Stimulated activated CD8-positive, alpha-beta memory T cell treated with anti-CD3 and anti-CD28 coated beads, Interleukin-15, amount 100 ng/mL, for 24 hours (primary cell): Measurements from ENCODE around the gene ARV1.
A peak's percentile ranks its signal among the peaks of the same experiment; 100 is the strongest.
"Not testable (repeated sequence)": the region's sequence is repeated elsewhere in the genome, so short reads cannot be mapped to it uniquely, and the experiment has no call there.

Experiments
- DNase-seq: peaks from one replicate; pipeline ENCODE4 v3.0.0-alpha.2; 2020; ENCODE audit warnings: low read depth

The ARV1 gene

GRCh38 chr1:231020139-231020601, 41.3 kb downstream of the ARV1 start:
- DNase-seq = no peak

DNA sequence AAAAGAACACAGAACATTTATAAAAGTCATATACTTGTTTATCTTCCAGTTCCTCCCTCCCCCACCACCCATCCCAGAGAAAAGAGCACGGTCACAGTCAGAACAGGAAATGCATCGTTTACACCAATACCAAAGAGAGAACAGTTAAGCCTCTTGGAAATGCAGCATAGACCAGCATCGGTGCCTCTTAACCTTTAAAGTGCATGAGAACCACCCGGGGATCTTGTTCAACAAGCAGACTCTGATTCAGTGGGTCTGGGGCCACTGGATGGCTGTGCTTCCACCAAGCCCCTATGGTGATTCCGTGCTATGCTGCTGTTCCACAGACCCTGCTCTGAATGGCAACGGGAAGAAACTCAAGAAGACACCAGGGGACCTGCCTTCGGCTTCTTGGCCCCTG, 41.9 kb downstream of the ARV1 start:
- no peak for DNase-seq

- no peak for DNase-seq
Measured at GRCh38 chr1:231021540-231022031, 42.7 kb downstream of the ARV1 start.

GRCh38 chr1:231022543-231022942, 43.6 kb downstream of the ARV1 start:
- DNase-seq = not testable (repeated sequence)

DNA sequence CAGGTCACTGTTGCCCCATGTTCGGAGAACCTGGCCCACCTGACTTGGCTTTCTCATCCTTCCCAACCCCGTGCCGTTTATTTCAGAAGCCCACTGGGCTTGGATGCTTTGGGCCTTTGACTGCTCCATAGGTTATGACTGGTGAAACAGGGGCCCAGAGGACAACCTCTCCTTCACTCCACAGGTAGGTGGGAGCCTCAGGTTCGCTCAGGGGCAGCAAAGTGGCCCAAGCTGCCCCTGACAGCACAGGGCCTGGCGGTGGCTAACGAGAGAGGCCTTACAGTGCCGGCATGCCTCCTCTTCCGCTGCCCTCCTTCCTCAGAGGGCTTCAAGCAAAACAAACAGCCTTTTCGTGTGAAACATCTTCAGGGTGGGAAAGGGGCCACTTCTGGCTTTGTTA, 44.3 kb downstream of the ARV1 start:
- no peak for DNase-seq

DNA sequence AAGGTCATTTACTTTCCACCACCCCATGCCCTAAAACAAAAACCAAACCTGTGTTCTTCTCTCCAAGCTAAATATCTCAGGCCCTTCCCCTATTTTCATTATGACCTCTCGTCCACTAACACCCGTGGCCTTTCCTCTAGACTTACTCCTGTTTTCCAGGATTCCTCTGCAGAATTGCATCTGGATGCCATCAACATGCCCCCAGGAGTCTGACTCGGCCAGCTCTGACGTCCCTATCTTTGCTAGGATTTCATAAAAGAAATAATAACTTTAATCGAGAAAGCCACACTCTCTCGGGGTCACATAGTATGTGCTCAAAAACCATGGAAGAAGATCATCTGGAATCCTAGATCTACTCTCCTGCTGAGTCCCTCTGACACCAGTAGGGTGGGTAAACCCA, 47.7 kb downstream of the ARV1 start:
- no peak for DNase-seq

- DNase-seq = no peak
Measured at GRCh38 chr1:231027136-231027925, 48.4 kb downstream of the ARV1 start.

GRCh38 chr1:231027971-231028370, 49.1 kb downstream of the ARV1 start:
- DNase-seq = no peak

DNA sequence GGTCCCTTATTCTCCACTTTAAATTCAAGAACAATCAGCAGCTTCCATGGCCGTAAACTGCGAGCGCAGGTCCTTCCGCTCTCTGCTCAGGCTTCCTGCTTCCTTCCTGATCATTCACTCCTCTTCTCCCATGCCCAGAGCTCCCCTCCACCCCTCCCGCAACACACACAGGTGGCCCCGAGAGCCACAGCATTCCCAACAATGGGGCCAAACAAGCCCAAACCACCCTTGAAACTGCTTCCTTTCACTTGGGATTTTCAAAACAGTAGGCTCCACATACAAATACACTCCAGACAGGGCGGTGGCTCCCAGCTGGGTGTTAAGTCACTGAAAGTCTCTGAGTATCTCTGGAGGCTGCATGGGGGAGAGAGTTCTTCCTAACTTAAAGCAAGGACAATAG, 49.8 kb downstream of the ARV1 start:
- no peak for DNase-seq

DNA sequence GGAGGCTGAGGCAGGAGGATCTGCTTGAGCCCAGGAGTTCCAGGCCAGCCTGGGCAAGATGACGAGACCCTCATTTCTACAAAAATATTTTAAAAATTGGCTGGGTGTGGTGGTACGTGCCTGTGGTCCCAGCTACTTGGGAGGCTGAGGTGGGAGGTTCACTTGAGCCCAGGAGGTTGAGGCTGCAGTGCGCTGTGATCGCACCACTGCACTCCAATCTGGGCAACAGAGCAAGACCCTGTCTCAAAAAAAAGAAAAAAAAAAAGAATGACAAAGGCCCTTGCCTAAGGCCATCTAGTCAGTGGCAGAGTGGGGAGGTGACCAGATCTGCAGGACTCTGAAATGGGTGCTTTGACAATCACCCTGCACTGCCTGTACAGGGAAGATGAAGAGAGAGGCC, 50.4 kb downstream of the ARV1 start:
- not testable (repeated sequence) for DNase-seq

DNA sequence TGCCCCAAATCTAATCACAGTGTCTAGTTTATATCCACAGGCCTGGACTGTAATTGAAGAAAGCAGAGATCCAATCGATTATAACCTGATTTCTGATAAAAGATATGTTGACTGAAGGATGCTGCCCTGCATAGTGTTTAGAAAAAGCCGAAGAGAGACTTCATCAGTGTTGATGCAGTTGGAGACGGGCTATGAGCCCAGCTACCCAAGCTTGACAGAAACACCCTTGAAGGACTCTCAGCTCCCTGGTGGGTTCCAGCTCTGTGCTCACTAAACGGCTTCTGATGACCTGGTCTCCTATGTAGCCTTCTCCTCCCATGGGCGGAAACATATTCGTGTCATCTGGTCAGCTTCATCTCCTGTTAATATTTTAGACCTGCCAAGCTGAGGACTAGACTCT, 50.9 kb downstream of the ARV1 start:
- no peak for DNase-seq

- no peak for DNase-seq
Measured at GRCh38 chr1:231032963-231033362, 54.1 kb downstream of the ARV1 start.

GRCh38 chr1:231035799-231036198, 56.9 kb downstream of the ARV1 start:
- DNase-seq = no peak

- DNase-seq = no peak
Measured at GRCh38 chr1:231036416-231036815, 57.5 kb downstream of the ARV1 start.

GRCh38 chr1:231037585-231038517, 59.0 kb downstream of the ARV1 start:
- DNase-seq = no peak

GRCh38 chr1:231039161-231040018, 60.5 kb downstream of the ARV1 start:
- peak; percentile 10 for DNase-seq

- peak; percentile 45 for DNase-seq
Measured at GRCh38 chr1:231040019-231040799, 61.3 kb downstream of the ARV1 start, which contains the start of gene FAM89A. FAM89A (minus strand) TSS chr1:231040254; CDS start chr1:231040211, 43 bp downstream.

DNA sequence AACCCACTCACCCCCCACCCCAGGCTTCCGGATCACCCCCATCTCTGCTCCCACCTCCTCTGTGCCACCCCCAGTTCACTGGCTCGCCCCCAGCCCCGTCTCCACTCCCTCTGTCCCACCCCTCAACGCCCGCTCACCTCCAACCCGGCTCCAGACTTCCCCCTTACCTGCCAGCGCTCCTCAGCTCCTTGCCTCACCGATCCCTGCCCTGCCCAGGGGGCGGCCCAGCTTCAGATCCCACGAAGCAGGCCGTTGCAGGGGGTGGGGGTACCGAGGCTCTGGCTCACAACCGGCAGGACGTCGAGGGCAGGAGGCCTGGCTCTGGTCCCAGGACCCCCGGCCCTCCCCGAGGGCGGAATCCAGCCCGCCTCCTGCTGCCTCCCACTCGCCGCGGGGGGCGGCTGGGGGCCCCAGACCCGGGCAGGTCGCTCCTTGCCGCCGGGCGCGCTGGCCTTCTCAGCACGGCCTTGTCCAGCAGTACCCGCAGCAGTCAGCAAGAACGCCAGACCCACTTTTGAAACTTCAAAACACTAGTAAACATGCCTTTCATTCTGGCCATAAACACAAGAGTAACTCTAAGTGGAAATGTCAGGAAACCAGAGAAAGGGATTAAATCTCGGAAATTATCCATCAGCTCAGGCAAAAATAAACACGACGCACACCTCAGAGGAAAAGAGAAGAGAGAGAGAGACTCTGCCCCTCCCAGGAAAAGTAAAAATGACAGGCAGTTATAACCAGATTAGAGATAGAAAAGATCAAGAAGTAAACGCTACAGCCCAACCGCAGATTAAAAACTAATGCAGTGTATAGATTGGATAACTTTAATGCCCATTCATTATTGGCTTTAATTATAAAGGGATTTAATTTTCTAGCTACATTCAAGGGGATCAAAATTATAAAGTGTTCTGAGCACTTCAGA, 62.2 kb downstream of the ARV1 start:
- no peak for DNase-seq

DNA sequence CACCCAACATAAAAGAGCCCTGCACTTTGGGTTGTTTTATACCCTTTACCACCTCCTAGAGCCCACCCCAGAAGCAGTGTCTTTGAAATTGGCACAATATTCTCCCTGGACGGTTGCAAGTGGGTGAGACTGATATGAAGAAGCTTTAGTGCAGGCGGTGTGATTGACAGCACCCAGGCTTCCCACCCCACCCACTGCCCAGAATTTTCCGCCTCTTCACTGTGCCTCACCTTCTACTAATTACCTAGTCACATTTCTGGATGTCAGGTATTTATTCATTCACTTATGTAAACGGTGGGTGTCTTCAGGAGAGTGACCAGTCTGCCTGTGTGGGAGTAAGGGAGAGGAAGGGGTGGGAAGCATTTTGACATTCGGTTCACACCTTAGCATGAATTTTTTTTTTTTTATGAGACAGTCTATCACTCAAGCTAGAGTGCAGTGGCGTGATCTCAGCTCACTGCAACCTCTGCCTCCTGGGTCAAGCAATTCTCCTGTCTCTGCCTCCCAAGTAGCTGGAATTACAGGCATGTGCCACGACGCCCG, 62.9 kb downstream of the ARV1 start:
- no peak for DNase-seq

- no peak for DNase-seq
Measured at GRCh38 chr1:231044588-231044987, 65.7 kb downstream of the ARV1 start.
